Sigmoid colon (tissue), 7 donors: Measurements from ENCODE around the gene EXOC6B. TPM values are rescaled to one million over a fixed set of nuclear protein-coding genes. Genes with fewer than 3 reads are reported as not detected.

ENCODE experiments used
- DNase-seq: peaks from one replicate; pipeline ENCODE4 v3.0.0-alpha.2; 2019
- H3K27ac ChIP-seq, 4 donors: fragments of 200-600 bp; sonication (generic); one replicate each; pipeline ENCODE4 v1.5.1; 2016 to 2019; ENCODE audit warnings: mild to moderate bottlenecking in 1 of 4
- H3K27me3 ChIP-seq, 3 donors: fragments of 200-600 bp; sonication (generic); one replicate each; pipeline ENCODE4 v1.5.1; 2019; ENCODE audit warnings: mild to moderate bottlenecking in 1 of 3
- H3K36me3 ChIP-seq, 4 donors: fragments of 200-600 bp; sonication (generic); one replicate each; pipeline ENCODE4 v1.5.1; 2016 to 2019
- H3K4me1 ChIP-seq, 4 donors: fragments of 200-600 bp; sonication (generic); one replicate each; pipeline ENCODE4 v1.5.1; 2017 to 2019
- H3K4me3 ChIP-seq, 4 donors: fragments of 200-600 bp; sonication (generic); one replicate each; pipeline ENCODE4 v1.5.1; 2017 to 2019; ENCODE audit warnings: mild to moderate bottlenecking in 2 of 4, moderate library complexity in 1 of 4
- H3K9me3 ChIP-seq, 4 donors: fragments of 200-600 bp in 3 of 4; sonication (generic) in 3 of 4; one replicate each; pipeline versions ENCODE4 v1.5.1 to v1.6.1; 2013 to 2019
- EP300 ChIP-seq, 4 donors: sonication (generic); formaldehyde crosslinking; IDR thresholded peaks; one replicate each; pipeline ENCODE4 v1.6.1; 2017; ENCODE audit warnings: antibody characterized with exemption in 4 of 4
- POLR2A ChIP-seq, 2 donors: fragments of 450-650 bp; IDR thresholded peaks; one replicate each; pipeline ENCODE4 v1.6.1; 2016; ENCODE audit warnings: antibody characterized with exemption in 2 of 2, mild to moderate bottlenecking in 2 of 2, moderate library complexity in 2 of 2
- POLR2AphosphoS5 ChIP-seq, 4 donors: sonication (generic); formaldehyde crosslinking; IDR thresholded peaks; one replicate each; pipeline ENCODE4 v1.6.1; 2017; ENCODE audit warnings: antibody characterized with exemption in 4 of 4
- WGBS, 2 donors: extraction: QIAGEN DNeasy Blood & Tissue Kit; methylation state at CpG; one replicate each; pipeline ENCODE4 v1.1.7; 2013; 5-methylcytosine and 5-hydroxymethylcytosine counted together
- intact Hi-C: fragments of 100-400 bp; cut with DNase I; formaldehyde crosslinking; loops from one replicate; pipeline ENCODE4 v1.15.1; 2023
- polyA plus RNA-seq, 3 donors: library from polyadenylated mRNA; stranded (reverse); fragments of 200-250 nt; gene quantifications; one replicate each; pipeline ENCODE4 v1.2.3, GENCODE V29; 2013
- total RNA-seq, 4 donors: library from RNA; depleted of rRNA; stranded (reverse); fragments of >200 nt; gene quantifications; one replicate each; pipeline ENCODE4 v1.1.0, GENCODE V29; 2016
- TF ChIP-seq, protein P1 (sequence below), 4 experiments: fragments of 450-650 bp in 3 of 4; fragments of 200-600 bp in 1 of 4; IDR thresholded peaks; one replicate each; pipeline ENCODE4 v1.5.1; 2016 to 2019; ENCODE audit warnings: antibody characterized with exemption in 4 of 4, mild to moderate bottlenecking in 3 of 4, moderate library complexity in 2 of 4
- donor health status: healthy with polysubstance abuse.
- donor health status: Bipolar disorder and iron deficiency.
- donor health status: healthy.

Gene EXOC6B
- total and polyA plus RNA-seq, 7 donors: 5.0 to 46.1 (median 25.3) TPM

DNA sequence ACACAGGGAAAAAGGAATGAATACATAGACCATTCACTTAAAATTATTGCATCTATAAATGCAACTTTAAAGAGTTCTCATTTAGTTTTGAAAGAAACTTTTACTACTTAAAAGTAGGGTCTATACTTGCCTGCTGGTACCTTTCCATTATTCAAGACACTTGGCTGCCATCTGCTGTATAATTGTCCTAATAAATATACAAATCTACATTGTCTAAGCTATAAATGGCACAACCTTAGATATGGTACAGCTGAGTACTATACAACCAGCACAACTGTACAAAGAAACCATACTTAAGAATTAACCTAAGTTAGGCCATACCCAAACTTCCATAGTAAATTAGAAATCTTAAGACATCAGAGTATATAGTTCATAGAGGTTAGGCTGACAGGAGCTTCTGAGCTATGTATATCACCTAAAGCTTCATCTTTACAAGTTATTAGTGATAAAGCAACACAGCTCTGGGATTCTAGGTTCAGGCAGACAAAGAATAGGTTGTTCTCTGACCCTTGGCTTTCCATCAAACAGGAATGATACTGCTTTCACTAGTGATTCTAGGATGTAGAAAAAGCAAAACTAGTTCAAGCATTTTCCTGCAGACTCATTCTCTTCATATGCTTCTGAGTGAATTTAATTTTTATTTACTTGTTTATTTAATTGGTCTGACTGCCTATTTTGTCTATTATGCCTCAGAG, 22.1 kb downstream of the EXOC6B start:
- Histone ChIP-seq H3K9me3 (no peaks in the 10 kb centered on the region), H3K27me3 (no peaks in the 10 kb centered on the region), H3K4me3 (no peak overlapping the region), H3K36me3 (no peaks in the 10 kb centered on the region), H3K4me1 (no peaks in the 10 kb centered on the region), H3K27ac (no peak overlapping the region)
- TF ChIP-seq EP300 (IDR thresholded peaks at IDR 0.05): no peak
- no peak for TF ChIP-seq POLR2A (IDR thresholded peaks at IDR 0.05)
- TF ChIP-seq, protein P1, sequence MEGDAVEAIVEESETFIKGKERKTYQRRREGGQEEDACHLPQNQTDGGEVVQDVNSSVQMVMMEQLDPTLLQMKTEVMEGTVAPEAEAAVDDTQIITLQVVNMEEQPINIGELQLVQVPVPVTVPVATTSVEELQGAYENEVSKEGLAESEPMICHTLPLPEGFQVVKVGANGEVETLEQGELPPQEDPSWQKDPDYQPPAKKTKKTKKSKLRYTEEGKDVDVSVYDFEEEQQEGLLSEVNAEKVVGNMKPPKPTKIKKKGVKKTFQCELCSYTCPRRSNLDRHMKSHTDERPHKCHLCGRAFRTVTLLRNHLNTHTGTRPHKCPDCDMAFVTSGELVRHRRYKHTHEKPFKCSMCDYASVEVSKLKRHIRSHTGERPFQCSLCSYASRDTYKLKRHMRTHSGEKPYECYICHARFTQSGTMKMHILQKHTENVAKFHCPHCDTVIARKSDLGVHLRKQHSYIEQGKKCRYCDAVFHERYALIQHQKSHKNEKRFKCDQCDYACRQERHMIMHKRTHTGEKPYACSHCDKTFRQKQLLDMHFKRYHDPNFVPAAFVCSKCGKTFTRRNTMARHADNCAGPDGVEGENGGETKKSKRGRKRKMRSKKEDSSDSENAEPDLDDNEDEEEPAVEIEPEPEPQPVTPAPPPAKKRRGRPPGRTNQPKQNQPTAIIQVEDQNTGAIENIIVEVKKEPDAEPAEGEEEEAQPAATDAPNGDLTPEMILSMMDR (IDR thresholded peaks at IDR 0.05): no peak
- TF ChIP-seq POLR2AphosphoS5 (IDR thresholded peaks at IDR 0.05): no peak
- intact Hi-C loops: no loop called here
- DNase-seq: no peak

DNA sequence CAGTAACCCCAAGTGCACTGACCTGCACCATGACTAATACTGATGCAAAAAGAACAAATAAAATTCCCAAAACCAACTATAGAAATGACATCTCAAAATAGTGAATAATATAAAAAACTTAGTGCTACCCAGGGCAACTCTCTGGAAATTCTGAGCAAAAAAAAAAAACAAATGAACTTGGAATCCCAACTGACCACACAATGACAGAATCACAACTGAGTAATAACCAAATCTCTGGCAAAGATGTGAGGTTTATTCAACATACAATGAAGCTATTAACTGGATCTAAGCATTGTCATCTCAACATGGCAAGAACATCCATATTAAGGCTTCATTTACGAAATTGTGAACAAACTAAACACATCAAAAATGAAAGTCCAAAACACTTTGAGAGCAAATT, 22.7 kb downstream of the EXOC6B start:
- Histone ChIP-seq H3K9me3 (no peaks in the 10 kb centered on the region), H3K27me3 (no peaks in the 10 kb centered on the region), H3K36me3 (no peaks in the 10 kb centered on the region), H3K27ac (no peak overlapping the region), H3K4me3 (no peak overlapping the region), H3K4me1 (no peaks in the 10 kb centered on the region)
- WGBS, 2 donors: 73 to 85% methylated on average over 1 of the region's 1 CpG
- no peak for DNase-seq
- TF ChIP-seq EP300 (IDR thresholded peaks at IDR 0.05): no peak
- no peak for TF ChIP-seq POLR2AphosphoS5 (IDR thresholded peaks at IDR 0.05)
- TF ChIP-seq, protein P1 (IDR thresholded peaks at IDR 0.05): no peak
- no peak for TF ChIP-seq POLR2A (IDR thresholded peaks at IDR 0.05)
- intact Hi-C loops: no loop called here

DNA sequence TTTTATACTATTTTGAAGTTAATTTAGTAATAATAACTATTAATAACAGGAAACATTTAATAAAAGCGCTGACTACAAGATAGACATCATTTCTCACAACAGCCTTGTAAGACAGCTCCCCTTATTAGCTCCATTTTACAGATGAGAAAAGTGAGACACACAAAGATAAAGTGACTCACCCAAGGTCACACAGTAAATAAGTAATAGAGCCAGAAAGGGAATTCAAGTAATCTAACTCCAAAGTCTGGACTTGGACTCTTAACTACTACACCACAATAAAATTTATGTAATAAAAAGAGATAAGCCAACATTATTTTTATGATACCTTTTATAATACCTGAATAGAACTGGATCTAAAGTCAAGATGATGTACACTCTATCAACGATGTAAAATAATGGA, 25.3 kb downstream of the EXOC6B start:
- DNase-seq: no peak
- Histone ChIP-seq H3K27ac (no peak overlapping the region), H3K4me1 (no peaks in the 10 kb centered on the region), H3K9me3 (no peaks in the 10 kb centered on the region), H3K36me3 (no peaks in the 10 kb centered on the region), H3K27me3 (no peaks in the 10 kb centered on the region), H3K4me3 (no peak overlapping the region)
- TF ChIP-seq EP300 (IDR thresholded peaks at IDR 0.05): no peak
- no peak for TF ChIP-seq POLR2AphosphoS5 (IDR thresholded peaks at IDR 0.05)
- TF ChIP-seq POLR2A (IDR thresholded peaks at IDR 0.05): no peak
- TF ChIP-seq, protein P1 (IDR thresholded peaks at IDR 0.05): no peak
- WGBS, 2 donors: 59 to 84% methylated on average over 2 of the region's 2 CpGs
- intact Hi-C loops: no loop called here

DNA sequence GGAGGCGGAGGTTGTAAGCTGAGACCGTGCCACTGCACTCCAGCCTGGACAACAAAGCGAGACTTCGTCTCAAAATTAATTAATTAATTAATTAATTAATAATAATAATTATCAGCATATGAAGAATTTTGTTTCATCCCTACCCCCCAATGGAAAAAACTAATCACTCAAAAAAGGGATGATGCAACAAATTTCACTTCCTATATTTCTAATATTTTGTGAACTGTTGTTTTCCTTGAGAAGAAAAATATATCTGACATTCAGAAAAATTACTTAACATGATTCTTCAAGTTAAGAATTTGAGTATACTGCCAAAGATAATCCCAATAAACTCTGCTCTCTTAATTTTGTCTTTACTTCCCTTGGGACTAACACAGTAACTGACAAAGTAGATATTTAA, 28.1 kb downstream of the EXOC6B start:
- 93 to 97% methylated on average over 4 of the region's 4 CpGs for WGBS, 2 donors
- intact Hi-C loops: no loop called here

More for the DNA sequence above, 28.1 kb downstream of the EXOC6B start:
- no peak for DNase-seq
- H3K27ac ChIP-seq: no peak overlapping the region
- no peak overlapping the region for H3K4me3 ChIP-seq
- H3K4me1 ChIP-seq: peaks cover 0 to 13% (median 0%) of the 10 kb centered on the region in 4 donors
- no peaks in the 10 kb centered on the region for H3K27me3 ChIP-seq
- H3K36me3 ChIP-seq: no peaks in the 10 kb centered on the region
- TF ChIP-seq, protein P1 (IDR thresholded peaks at IDR 0.05): no peak
- TF ChIP-seq POLR2A (IDR thresholded peaks at IDR 0.05): no peak
- no peak for TF ChIP-seq POLR2AphosphoS5 (IDR thresholded peaks at IDR 0.05)
- TF ChIP-seq EP300 (IDR thresholded peaks at IDR 0.05): no peak
- no peaks in the 10 kb centered on the region for H3K9me3 ChIP-seq
